MM.1S (cell line): ENCODE results near the gene SYNGR2.

Experiments used
- DNase-seq: peaks from one replicate; pipeline ENCODE4 v3.0.0-alpha.2; 2015
- H2AFZ ChIP-seq: fragments of 300-600 bp; sonication (generic); 2 replicates; pipeline ENCODE4 v1.6.0; 2016; ENCODE audit warnings: antibody characterized with exemption, low read length
- H3F3A ChIP-seq: fragments of 300-600 bp; sonication (generic); 2 replicates; pipeline ENCODE4 v1.6.1; 2016; ENCODE audit warnings: mild to moderate bottlenecking, antibody characterized with exemption, low read length, moderate library complexity, mixed read lengths; ENCODE audit not compliant: insufficient read depth
- H3K27ac ChIP-seq: fragments of 300-600 bp; sonication (generic); 2 replicates; pipeline ENCODE4 v1.5.1; 2016; ENCODE audit warnings: mild to moderate bottlenecking, low read length
- H3K27me3 ChIP-seq: fragments of 300-600 bp; sonication (generic); replicated peaks from 2 replicates; pipeline ENCODE4 v1.6.0; 2016; ENCODE audit warnings: low read length; ENCODE audit not compliant: insufficient read depth
- H3K36me3 ChIP-seq: fragments of 300-600 bp; sonication (generic); replicated peaks from 2 replicates; pipeline ENCODE4 v1.6.1; 2016; ENCODE audit warnings: mild to moderate bottlenecking, low read length, mixed read lengths; ENCODE audit not compliant: insufficient read depth
- H3K4me1 ChIP-seq: fragments of 300-600 bp; sonication (generic); 2 replicates; pipeline ENCODE4 v1.6.1; 2016; ENCODE audit warnings: low read length, mixed read lengths
- H3K4me2 ChIP-seq: fragments of 300-600 bp; sonication (generic); 2 replicates; pipeline ENCODE4 v1.6.0; 2016; ENCODE audit warnings: low read depth, low read length
- H3K4me3 ChIP-seq: fragments of 300-600 bp; sonication (generic); 2 replicates; pipeline ENCODE4 v1.5.1; 2016; ENCODE audit warnings: low read length, mixed read lengths
- H3K79me2 ChIP-seq: fragments of 300-600 bp; sonication (generic); 2 replicates; pipeline ENCODE4 v1.6.1; 2016; ENCODE audit warnings: mixed run types, low read length, mixed read lengths
- H3K9ac ChIP-seq: fragments of 300-600 bp; sonication (generic); 2 replicates; pipeline ENCODE4 v1.6.1; 2016; ENCODE audit warnings: low read length, mixed read lengths
- H3K9me2 ChIP-seq: fragments of 300-600 bp; sonication (generic); replicated peaks from 2 replicates; pipeline ENCODE4 v1.6.1; 2016; ENCODE audit warnings: mild to moderate bottlenecking, low read length, mixed read lengths; ENCODE audit not compliant: insufficient read depth
- H3K9me3 ChIP-seq: fragments of 300-600 bp; sonication (generic); replicated peaks from 2 replicates; pipeline ENCODE4 v1.6.1; 2016; ENCODE audit warnings: mild to moderate bottlenecking, low read length, mixed read lengths; ENCODE audit not compliant: insufficient read depth
- H4K20me1 ChIP-seq: fragments of 300-600 bp; sonication (generic); 2 replicates; pipeline ENCODE4 v1.6.1; 2016; ENCODE audit warnings: mild to moderate bottlenecking, low read length, moderate library complexity, mixed read lengths; ENCODE audit not compliant: insufficient read depth
- EZH2 ChIP-seq: fragments of 300-600 bp; sonication (generic); optimal IDR thresholded peaks from 2 replicates; pipeline ENCODE3; 2017; ENCODE audit warnings: low read depth, mild to moderate bottlenecking, antibody characterized with exemption, low read length, mixed read lengths
- EZH2phosphoT487 ChIP-seq: fragments of 300-600 bp; sonication (generic); IDR thresholded peaks from 2 replicates; pipeline ENCODE4 v1.6.1; 2018; ENCODE audit warnings: antibody characterized with exemption, low read length
- TF ChIP-seq, protein P1 (sequence below): fragments of 300-600 bp; sonication (generic); IDR thresholded peaks from 2 replicates; pipeline ENCODE4 v1.5.1; 2016; ENCODE audit warnings: antibody characterized with exemption, low read length, mixed read lengths

Gene SYNGR2

DNA sequence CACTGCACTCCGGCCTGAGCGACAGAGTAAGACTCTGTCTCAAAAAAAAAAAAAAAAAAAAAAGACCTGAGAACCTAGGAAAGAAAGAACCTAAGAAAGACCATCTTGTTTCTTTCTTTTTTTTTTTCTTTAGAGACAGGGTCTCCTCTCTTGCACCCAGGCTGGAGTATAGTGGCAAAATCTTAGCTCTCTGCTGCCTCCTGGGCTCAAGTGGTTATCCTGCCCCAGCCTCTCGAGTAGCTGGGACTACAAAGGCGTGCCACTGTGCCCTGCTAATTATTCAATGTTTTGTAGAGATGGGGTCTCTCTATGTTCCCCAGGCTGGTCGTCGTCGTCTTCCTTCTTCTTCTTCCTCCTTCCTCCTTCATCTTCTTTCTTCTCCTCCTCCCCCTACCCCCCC, 37.9 kb downstream of the SYNGR2 start:
- Histone ChIP-seq H4K20me1 (no peaks in the 10 kb centered on the region), H3K9me2 (no peaks in the 10 kb centered on the region), H2AFZ (no peak overlapping the region), H3K27ac (no peak overlapping the region), H3K9me3 (no peaks in the 10 kb centered on the region), H3K4me2 (no peak overlapping the region), H3K4me3 (no peak overlapping the region), H3K27me3 (no peaks in the 10 kb centered on the region), H3K4me1 (no peaks in the 10 kb centered on the region), H3K79me2 (no peaks in the 10 kb centered on the region), H3F3A (no peaks in the 10 kb centered on the region), H3K9ac (no peak overlapping the region), H3K36me3 (no peaks in the 10 kb centered on the region)
- no peak for TF ChIP-seq EZH2phosphoT487
- TF ChIP-seq, protein P1, sequence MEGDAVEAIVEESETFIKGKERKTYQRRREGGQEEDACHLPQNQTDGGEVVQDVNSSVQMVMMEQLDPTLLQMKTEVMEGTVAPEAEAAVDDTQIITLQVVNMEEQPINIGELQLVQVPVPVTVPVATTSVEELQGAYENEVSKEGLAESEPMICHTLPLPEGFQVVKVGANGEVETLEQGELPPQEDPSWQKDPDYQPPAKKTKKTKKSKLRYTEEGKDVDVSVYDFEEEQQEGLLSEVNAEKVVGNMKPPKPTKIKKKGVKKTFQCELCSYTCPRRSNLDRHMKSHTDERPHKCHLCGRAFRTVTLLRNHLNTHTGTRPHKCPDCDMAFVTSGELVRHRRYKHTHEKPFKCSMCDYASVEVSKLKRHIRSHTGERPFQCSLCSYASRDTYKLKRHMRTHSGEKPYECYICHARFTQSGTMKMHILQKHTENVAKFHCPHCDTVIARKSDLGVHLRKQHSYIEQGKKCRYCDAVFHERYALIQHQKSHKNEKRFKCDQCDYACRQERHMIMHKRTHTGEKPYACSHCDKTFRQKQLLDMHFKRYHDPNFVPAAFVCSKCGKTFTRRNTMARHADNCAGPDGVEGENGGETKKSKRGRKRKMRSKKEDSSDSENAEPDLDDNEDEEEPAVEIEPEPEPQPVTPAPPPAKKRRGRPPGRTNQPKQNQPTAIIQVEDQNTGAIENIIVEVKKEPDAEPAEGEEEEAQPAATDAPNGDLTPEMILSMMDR = no peak
- TF ChIP-seq EZH2 = no peak
- DNase-seq = no peak

DNA sequence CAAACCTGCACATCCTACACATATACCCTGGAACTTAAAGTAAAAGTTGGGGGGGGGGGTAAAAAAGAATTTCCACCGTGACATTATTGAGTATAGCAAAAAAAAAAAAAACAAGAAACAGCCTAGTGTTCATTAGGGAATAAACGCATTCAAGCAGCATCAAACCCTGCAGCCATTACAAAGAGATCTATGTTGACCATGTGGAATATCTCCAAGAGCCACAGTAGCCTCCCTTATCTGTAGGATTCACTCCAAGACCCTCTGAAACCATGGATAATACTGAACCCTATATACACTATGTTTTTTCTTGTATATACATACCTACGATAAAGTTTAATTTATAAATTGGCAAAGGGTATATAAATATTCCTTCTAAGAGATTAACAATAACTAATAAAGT, 40.1 kb downstream of the SYNGR2 start:
- no peaks in the 10 kb centered on the region for H4K20me1 ChIP-seq
- no peak overlapping the region for H2AFZ ChIP-seq
- H3K27me3 ChIP-seq = no peaks in the 10 kb centered on the region
- H3F3A ChIP-seq = no peaks in the 10 kb centered on the region
- TF ChIP-seq EZH2 (no peak), EZH2phosphoT487 (no peak)
- TF ChIP-seq, protein P1 = no peak
- DNase-seq = no peak
- no peak overlapping the region for H3K4me2 ChIP-seq
- H3K9me3 ChIP-seq = no peaks in the 10 kb centered on the region
- no peaks in the 10 kb centered on the region for H3K9me2 ChIP-seq
- H3K4me1 ChIP-seq = 0 out of 2 replicates have a peak, but pooled peaks cover 1% of the 10 kb centered on the region
- H3K79me2 ChIP-seq = no peaks in the 10 kb centered on the region
- no peak overlapping the region for H3K4me3 ChIP-seq
- H3K36me3 ChIP-seq = no peaks in the 10 kb centered on the region
- H3K9ac ChIP-seq = no peak overlapping the region
- no peak overlapping the region for H3K27ac ChIP-seq

DNA sequence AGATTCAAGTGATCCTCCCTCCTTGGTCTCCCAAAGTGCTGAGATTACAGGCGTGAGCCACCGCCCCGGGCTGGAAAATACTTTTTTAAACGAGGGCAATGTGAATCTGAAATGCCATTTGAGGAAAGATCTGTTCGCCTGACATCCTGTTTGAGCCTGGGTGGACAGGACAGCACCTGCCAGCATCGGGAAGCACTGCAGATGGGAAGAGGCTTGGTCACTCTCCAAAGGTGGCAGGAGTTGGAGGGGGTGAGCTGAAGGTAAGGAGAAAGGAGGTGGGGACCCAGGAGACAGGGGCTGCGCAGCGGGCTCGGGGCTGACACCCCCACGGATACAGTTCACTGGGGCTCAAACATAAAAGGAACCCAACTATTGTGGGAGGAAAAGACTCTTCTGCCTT, 41.7 kb downstream of the SYNGR2 start:
- H3K4me2 ChIP-seq = no peak overlapping the region
- no peak overlapping the region for H2AFZ ChIP-seq
- peaks cover 11% of the 10 kb centered on the region for H3K79me2 ChIP-seq
- DNase-seq = no peak
- H3K4me1 ChIP-seq = 0 out of 2 replicates have a peak, but pooled peaks cover 3% of the 10 kb centered on the region
- H3K36me3 ChIP-seq = no peaks in the 10 kb centered on the region
- H3K9me3 ChIP-seq = no peaks in the 10 kb centered on the region
- no peak overlapping the region for H3K9ac ChIP-seq
- H4K20me1 ChIP-seq = no peaks in the 10 kb centered on the region
- no peaks in the 10 kb centered on the region for H3K27me3 ChIP-seq
- no peak overlapping the region for H3K4me3 ChIP-seq
- no peaks in the 10 kb centered on the region for H3F3A ChIP-seq
- no peak overlapping the region for H3K27ac ChIP-seq
- TF ChIP-seq EZH2phosphoT487 = no peak
- no peaks in the 10 kb centered on the region for H3K9me2 ChIP-seq

DNA sequence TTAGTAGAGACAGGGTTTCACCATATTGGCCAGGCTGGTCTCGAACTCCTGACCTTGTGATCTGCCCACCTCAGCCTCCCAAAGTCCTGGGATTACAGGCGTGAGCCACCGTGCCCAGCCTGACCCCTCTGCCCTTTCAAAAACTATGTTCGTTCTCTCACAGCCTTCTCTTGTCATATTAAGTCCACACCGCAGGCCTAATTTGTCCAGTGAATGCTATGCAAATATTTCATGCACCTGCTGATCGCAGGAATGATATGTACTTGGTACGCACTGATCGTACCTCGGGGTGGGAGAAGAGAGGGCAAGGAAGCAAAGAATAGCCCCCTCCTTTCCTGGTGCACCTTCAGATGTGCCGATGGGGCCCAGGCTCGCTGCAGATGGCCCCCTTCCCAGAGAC, 42.7 kb downstream of the SYNGR2 start:
- peaks cover 21% of the 10 kb centered on the region for H3K79me2 ChIP-seq
- H3K36me3 ChIP-seq = no peaks in the 10 kb centered on the region; the same call in 1 of the 2 replicates
- DNase-seq = no peak
- no peaks in the 10 kb centered on the region for H3K27me3 ChIP-seq
- no peaks in the 10 kb centered on the region for H3K9me2 ChIP-seq
- H2AFZ ChIP-seq = no peak overlapping the region
- no peak overlapping the region for H3K9ac ChIP-seq
- TF ChIP-seq, protein P1 = no peak
- TF ChIP-seq EZH2 = no peak
- no peak for TF ChIP-seq EZH2phosphoT487
- H3K4me1 ChIP-seq = 0 out of 2 replicates have a peak, but pooled peaks cover 3% of the 10 kb centered on the region
- no peak overlapping the region for H3K27ac ChIP-seq
- H3F3A ChIP-seq = no peaks in the 10 kb centered on the region
- no peaks in the 10 kb centered on the region for H4K20me1 ChIP-seq
- H3K4me2 ChIP-seq = no peak overlapping the region
- no peak overlapping the region for H3K4me3 ChIP-seq
- no peaks in the 10 kb centered on the region for H3K9me3 ChIP-seq
